Natural killer cell (primary cell): ENCODE data around the gene TNIK. TPM values are rescaled to one million over a fixed set of nuclear protein-coding genes. Genes with fewer than 3 reads are reported as not detected.
A peak's percentile ranks its signal among the peaks of the same experiment; 100 is the strongest.

ENCODE experiments used
- ATAC-seq, 3 donors: fragments of 150-1000 bp in 2 of 3; fragments of 200-7000 bp in 1 of 3; cut with Tn5 transposase; 1 replicate in 1 of 3; 2 replicates in 2 of 3; pipeline ENCODE4 v1.10.0; 2021; ENCODE audit warnings: mild to moderate bottlenecking in 2 of 3, moderate library complexity in 2 of 3
- DNase-seq, 2 donors: peaks; one replicate each; pipeline versions ENCODE4 v3.0.0 to v3.0.0-alpha.2; 2013 to 2021; ENCODE audit warnings: mixed read lengths in 1 of 2
- H3K27ac ChIP-seq: one replicate; pipeline ENCODE4 v1.5.1; 2013; ENCODE audit warnings: mild to moderate bottlenecking, low read length
- H3K27me3 ChIP-seq: one replicate; pipeline ENCODE4 v1.6.1; 2013; ENCODE audit warnings: low read length; ENCODE audit not compliant: control insufficient read depth, insufficient read depth
- H3K36me3 ChIP-seq: one replicate; pipeline ENCODE4 v1.6.1; 2013; ENCODE audit warnings: low read length; ENCODE audit not compliant: control insufficient read depth, insufficient read depth
- H3K4me1 ChIP-seq: one replicate; pipeline ENCODE4 v1.6.1; 2013; ENCODE audit warnings: low read length; ENCODE audit not compliant: control insufficient read depth, insufficient read depth
- H3K4me3 ChIP-seq: one replicate; pipeline ENCODE4 v1.5.1; 2013; ENCODE audit warnings: low read length
- H3K9me3 ChIP-seq: one replicate; pipeline ENCODE4 v1.6.1; 2013; ENCODE audit warnings: low read length; ENCODE audit not compliant: control insufficient read depth, insufficient read depth
- H3K27ac Mint-ChIP-seq, 2 donors: one replicate each; pipeline ENCODE4 v1.8.0; 2022; ENCODE audit warnings: mild to moderate bottlenecking in 2 of 2, mixed read lengths in 2 of 2, moderate library complexity in 1 of 2
- H3K27me3 Mint-ChIP-seq, 2 donors: one replicate each; pipeline ENCODE4 v1.8.0; 2022; ENCODE audit warnings: low read depth in 2 of 2, mixed read lengths in 2 of 2
- H3K36me3 Mint-ChIP-seq: one replicate; pipeline ENCODE4 v1.8.0; 2022; ENCODE audit warnings: mixed read lengths
- H3K4me1 Mint-ChIP-seq, 2 donors: one replicate each; pipeline ENCODE4 v1.8.0; 2022; ENCODE audit warnings: mixed read lengths in 2 of 2
- H3K4me3 Mint-ChIP-seq: one replicate; pipeline ENCODE4 v1.8.0; 2022; ENCODE audit warnings: mild to moderate bottlenecking, moderate library complexity, mixed read lengths
- H3K9me3 Mint-ChIP-seq, 2 donors: one replicate each; pipeline ENCODE4 v1.8.0; 2022; ENCODE audit warnings: mixed read lengths in 2 of 2
- WGBS: methylation state at CpG from one replicate; pipeline ENCODE4 v1.1.7; 2013; ENCODE audit warnings: missing lambda C conversion rate; ENCODE audit not compliant: insufficient coverage; 5-methylcytosine and 5-hydroxymethylcytosine counted together
- intact Hi-C: fragments of 100-400 bp; cut with micrococcal nuclease; formaldehyde crosslinking; loops from one replicate; pipeline ENCODE4 v1.14.2; 2022
- total RNA-seq, 4 donors: library from RNA; stranded (reverse); fragments of 120-200 nt in 1 of 4; gene quantifications; one replicate each; pipeline versions ENCODE4 v1.2.3 to v1.2.4, GENCODE V29; 2013 to 2022
- TF ChIP-seq, protein P1 (sequence below): fragments of 200-600 bp; IDR thresholded peaks from one replicate; pipeline ENCODE4 v1.8.0; 2022; ENCODE audit warnings: antibody characterized with exemption

Gene TNIK
- total RNA-seq, 3 donors from 2014 or later (not counting 1 experiment from before 2014, with no cell fraction given), result 93.7 to 122 (median 119) TPM

GRCh38 chr3:171132873-171133272 lies 327.3 kb downstream of the TNIK start:
- Mint-ChIP-seq H3K27ac (no peak overlapping the region), H3K4me3 (no peak overlapping the region), H3K4me1 (peaks cover 4 to 17% of the 10 kb centered on the region in 2 donors), H3K27me3 (no peaks in the 10 kb centered on the region), H3K9me3 (no peaks in the 10 kb centered on the region), H3K36me3 (peaks cover 13% of the 10 kb centered on the region)
- ATAC-seq, result no peak
- no peak for DNase-seq
- Histone ChIP-seq H3K4me3 (no peak overlapping the region), H3K36me3 (peaks cover 46% of the 10 kb centered on the region), H3K4me1 (no peaks in the 10 kb centered on the region), H3K27me3 (no peaks in the 10 kb centered on the region), H3K9me3 (no peaks in the 10 kb centered on the region), H3K27ac (no peak overlapping the region)
- intact Hi-C loops, result no loop called here
- WGBS, result 93% methylated on average over 3 of the region's 4 CpGs
- TF ChIP-seq, protein P1, sequence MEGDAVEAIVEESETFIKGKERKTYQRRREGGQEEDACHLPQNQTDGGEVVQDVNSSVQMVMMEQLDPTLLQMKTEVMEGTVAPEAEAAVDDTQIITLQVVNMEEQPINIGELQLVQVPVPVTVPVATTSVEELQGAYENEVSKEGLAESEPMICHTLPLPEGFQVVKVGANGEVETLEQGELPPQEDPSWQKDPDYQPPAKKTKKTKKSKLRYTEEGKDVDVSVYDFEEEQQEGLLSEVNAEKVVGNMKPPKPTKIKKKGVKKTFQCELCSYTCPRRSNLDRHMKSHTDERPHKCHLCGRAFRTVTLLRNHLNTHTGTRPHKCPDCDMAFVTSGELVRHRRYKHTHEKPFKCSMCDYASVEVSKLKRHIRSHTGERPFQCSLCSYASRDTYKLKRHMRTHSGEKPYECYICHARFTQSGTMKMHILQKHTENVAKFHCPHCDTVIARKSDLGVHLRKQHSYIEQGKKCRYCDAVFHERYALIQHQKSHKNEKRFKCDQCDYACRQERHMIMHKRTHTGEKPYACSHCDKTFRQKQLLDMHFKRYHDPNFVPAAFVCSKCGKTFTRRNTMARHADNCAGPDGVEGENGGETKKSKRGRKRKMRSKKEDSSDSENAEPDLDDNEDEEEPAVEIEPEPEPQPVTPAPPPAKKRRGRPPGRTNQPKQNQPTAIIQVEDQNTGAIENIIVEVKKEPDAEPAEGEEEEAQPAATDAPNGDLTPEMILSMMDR, result no peak

- TF ChIP-seq, protein P1, result no peak
- H3K36me3 ChIP-seq, result peaks cover 38% of the 10 kb centered on the region
- H3K4me1 ChIP-seq, result no peaks in the 10 kb centered on the region
- Mint-ChIP-seq H3K4me3 (no peak overlapping the region), H3K36me3 (peaks cover 17% of the 10 kb centered on the region), H3K27ac (peak overlapping the region in 1 of 2 donors; percentile 37), H3K27me3 (no peaks in the 10 kb centered on the region), H3K9me3 (no peaks in the 10 kb centered on the region), H3K4me1 (peaks cover 0 to 11% of the 10 kb centered on the region in 2 donors)
- 86% methylated on average over 2 of the region's 2 CpGs for WGBS
- no peaks in the 10 kb centered on the region for H3K27me3 ChIP-seq
- H3K9me3 ChIP-seq, result no peaks in the 10 kb centered on the region
- no peak overlapping the region for H3K4me3 ChIP-seq
- no peak overlapping the region for H3K27ac ChIP-seq
- ATAC-seq (no peak), DNase-seq (no peak)
- intact Hi-C loops, result no loop called here
These were observed 330.4 kb downstream of the TNIK start for GRCh38 chr3:171129827-171130226.

DNA sequence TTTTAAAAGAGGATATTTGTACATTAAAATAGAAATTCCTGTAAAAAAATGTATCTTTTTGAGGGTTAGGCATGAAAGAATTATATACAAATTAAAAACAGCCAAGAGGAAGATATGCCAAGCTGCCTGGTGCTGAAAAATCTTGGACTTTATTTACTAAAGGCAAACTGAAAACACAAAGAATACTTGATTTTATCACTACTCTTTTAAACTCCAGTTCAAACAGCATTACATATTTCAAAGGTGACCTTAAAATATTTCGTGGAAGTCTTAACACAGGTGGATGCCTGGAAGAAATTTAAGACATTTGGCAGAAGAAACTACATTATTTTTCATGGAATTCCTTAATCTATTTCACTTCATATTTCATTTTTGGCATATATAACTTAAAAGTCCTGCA lies 332.6 kb downstream of the TNIK start:
- intact Hi-C loops, result no loop called here
- ATAC-seq (no peak), DNase-seq (no peak)
- no peak overlapping the region for H3K27ac ChIP-seq
- no peaks in the 10 kb centered on the region for H3K27me3 ChIP-seq
- H3K4me1 Mint-ChIP-seq, result peaks cover 0 to 12% of the 10 kb centered on the region in 2 donors
- no peaks in the 10 kb centered on the region for H3K27me3 Mint-ChIP-seq
- WGBS, result no CpG with 5 or more reads among the region's 1 CpG
- H3K36me3 ChIP-seq, result peaks cover 42% of the 10 kb centered on the region
- no peaks in the 10 kb centered on the region for H3K4me1 ChIP-seq
- TF ChIP-seq, protein P1, result no peak
- H3K9me3 Mint-ChIP-seq, result no peaks in the 10 kb centered on the region
- no peak overlapping the region for H3K27ac Mint-ChIP-seq
- H3K4me3 Mint-ChIP-seq, result no peak overlapping the region
- peaks cover 24% of the 10 kb centered on the region for H3K36me3 Mint-ChIP-seq
- no peaks in the 10 kb centered on the region for H3K9me3 ChIP-seq
- H3K4me3 ChIP-seq, result no peak overlapping the region

- TF ChIP-seq, protein P1, result no peak
- ATAC-seq, result no peak
- Mint-ChIP-seq H3K27ac (peak overlapping the region in 1 of 2 donors; percentile 44), H3K27me3 (no peaks in the 10 kb centered on the region), H3K9me3 (no peaks in the 10 kb centered on the region), H3K4me1 (peaks cover 0 to 12% of the 10 kb centered on the region in 2 donors), H3K4me3 (no peak overlapping the region), H3K36me3 (peaks cover 24% of the 10 kb centered on the region)
- intact Hi-C loops, result no loop called here
- H3K36me3 ChIP-seq, result peaks cover 47% of the 10 kb centered on the region
- no peaks in the 10 kb centered on the region for H3K27me3 ChIP-seq
- DNase-seq, result no peak
- 92% methylated on average over 6 of the region's 7 CpGs for WGBS
- H3K27ac ChIP-seq, result no peak overlapping the region
- H3K4me1 ChIP-seq, result no peaks in the 10 kb centered on the region
- H3K4me3 ChIP-seq, result no peak overlapping the region
- H3K9me3 ChIP-seq, result no peaks in the 10 kb centered on the region
These were observed 333.6 kb downstream of the TNIK start for GRCh38 chr3:171126478-171127209.
